NCI-H446 (cell line): ENCODE results near the gene STK24.

Experiments
- DNase-seq, 2 experiments: peaks; one replicate each; lab custom pipeline; 2025; lab: John Stamatoyannopoulos, UW

Gene STK24

GRCh38 chr13:98410612-98411011 is 166.3 kb downstream of the STK24 start:
- no peak for DNase-seq

GRCh38 chr13:98409281-98409680 is 167.6 kb downstream of the STK24 start:
- DNase-seq = no peak

- DNase-seq = no peak
Observed at GRCh38 chr13:98407575-98407974, 169.3 kb downstream of the STK24 start.

GRCh38 chr13:98406971-98407370 is 169.9 kb downstream of the STK24 start:
- DNase-seq = no peak

- no peak for DNase-seq
Observed at GRCh38 chr13:98406427-98406826, 170.5 kb downstream of the STK24 start.

GRCh38 chr13:98405690-98406344 is 171.1 kb downstream of the STK24 start:
- DNase-seq = no peak

GRCh38 chr13:98405107-98405571 is 171.8 kb downstream of the STK24 start:
- no peak for DNase-seq

GRCh38 chr13:98403076-98403475 is 173.8 kb downstream of the STK24 start:
- DNase-seq = no peak

- no peak for DNase-seq
Observed at GRCh38 chr13:98401934-98402333, 175.0 kb downstream of the STK24 start.

- no peak for DNase-seq
Observed at GRCh38 chr13:98399756-98400155, 177.2 kb downstream of the STK24 start.

GRCh38 chr13:98398581-98398980 is 178.3 kb downstream of the STK24 start:
- DNase-seq = no peak

GRCh38 chr13:98397861-98398260 is 179.0 kb downstream of the STK24 start:
- no peak for DNase-seq

GRCh38 chr13:98397221-98397620 is 179.7 kb downstream of the STK24 start:
- no peak for DNase-seq

GRCh38 chr13:98396071-98396710 is 180.7 kb downstream of the STK24 start:
- DNase-seq = no peak
